GM12874 (cell line): ENCODE data around the gene ID4.
A peak's percentile ranks its signal among the peaks of the same experiment; 100 is the strongest.

Source experiments
- TF ChIP-seq, protein P1 (sequence below): IDR thresholded peaks from 2 replicates; pipeline ENCODE4 v1.5.1; 2011; ENCODE audit warnings: low read depth, mild to moderate bottlenecking, control low read depth, low read length, moderate library complexity; ENCODE audit not compliant: insufficient read depth

The ID4 gene

DNA sequence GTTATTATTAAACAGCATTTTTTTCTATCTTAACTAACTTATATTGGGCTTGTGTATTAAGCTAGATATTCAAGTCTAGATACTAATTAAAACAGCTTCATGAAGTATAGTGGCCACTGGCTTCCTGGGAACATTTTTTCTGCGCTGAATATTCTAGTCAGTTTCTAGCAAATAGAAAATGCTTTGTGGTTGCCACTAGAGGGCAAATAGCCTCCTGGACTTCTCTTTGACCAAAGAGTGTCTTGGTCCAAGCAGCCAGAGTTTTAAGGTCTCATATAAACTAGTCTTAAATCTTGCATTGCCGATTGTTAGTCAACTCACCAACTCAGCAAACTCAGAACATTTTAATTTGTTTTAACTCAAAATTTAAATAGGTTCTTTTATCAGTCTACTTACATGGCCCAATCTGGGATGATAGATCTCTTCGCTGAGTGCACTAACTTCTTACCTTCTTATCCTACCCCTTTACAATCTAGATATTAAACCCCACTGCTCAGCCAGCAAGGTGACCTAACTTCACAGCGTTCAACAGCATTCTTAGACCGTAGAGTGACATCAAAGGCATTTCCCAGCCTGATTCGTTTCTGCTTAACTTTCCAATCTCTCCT, 24.6 kb upstream of the ID4 start:
- TF ChIP-seq, protein P1, sequence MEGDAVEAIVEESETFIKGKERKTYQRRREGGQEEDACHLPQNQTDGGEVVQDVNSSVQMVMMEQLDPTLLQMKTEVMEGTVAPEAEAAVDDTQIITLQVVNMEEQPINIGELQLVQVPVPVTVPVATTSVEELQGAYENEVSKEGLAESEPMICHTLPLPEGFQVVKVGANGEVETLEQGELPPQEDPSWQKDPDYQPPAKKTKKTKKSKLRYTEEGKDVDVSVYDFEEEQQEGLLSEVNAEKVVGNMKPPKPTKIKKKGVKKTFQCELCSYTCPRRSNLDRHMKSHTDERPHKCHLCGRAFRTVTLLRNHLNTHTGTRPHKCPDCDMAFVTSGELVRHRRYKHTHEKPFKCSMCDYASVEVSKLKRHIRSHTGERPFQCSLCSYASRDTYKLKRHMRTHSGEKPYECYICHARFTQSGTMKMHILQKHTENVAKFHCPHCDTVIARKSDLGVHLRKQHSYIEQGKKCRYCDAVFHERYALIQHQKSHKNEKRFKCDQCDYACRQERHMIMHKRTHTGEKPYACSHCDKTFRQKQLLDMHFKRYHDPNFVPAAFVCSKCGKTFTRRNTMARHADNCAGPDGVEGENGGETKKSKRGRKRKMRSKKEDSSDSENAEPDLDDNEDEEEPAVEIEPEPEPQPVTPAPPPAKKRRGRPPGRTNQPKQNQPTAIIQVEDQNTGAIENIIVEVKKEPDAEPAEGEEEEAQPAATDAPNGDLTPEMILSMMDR, result peak; percentile 52; the same call in 1 of the 2 replicates

DNA sequence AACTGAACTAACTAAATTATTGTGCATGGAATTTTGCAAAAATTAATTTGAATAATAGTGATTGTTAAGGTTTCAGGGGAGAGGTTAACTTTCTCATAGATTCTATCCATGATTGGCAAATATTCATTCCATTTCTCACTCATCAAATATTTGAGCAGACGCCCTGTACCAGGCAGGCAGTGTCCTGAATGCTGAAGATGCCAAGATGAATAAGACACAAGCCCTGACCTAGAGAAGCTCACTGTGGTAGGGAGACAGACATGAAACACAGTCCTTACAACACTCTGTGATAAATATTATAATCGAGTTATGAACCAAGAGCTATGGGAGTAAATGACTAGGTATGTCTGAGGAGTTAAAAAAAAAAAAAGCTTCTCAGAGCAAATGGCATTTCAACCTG, 18.4 kb upstream of the ID4 start:
- TF ChIP-seq, protein P1, result no peak

DNA sequence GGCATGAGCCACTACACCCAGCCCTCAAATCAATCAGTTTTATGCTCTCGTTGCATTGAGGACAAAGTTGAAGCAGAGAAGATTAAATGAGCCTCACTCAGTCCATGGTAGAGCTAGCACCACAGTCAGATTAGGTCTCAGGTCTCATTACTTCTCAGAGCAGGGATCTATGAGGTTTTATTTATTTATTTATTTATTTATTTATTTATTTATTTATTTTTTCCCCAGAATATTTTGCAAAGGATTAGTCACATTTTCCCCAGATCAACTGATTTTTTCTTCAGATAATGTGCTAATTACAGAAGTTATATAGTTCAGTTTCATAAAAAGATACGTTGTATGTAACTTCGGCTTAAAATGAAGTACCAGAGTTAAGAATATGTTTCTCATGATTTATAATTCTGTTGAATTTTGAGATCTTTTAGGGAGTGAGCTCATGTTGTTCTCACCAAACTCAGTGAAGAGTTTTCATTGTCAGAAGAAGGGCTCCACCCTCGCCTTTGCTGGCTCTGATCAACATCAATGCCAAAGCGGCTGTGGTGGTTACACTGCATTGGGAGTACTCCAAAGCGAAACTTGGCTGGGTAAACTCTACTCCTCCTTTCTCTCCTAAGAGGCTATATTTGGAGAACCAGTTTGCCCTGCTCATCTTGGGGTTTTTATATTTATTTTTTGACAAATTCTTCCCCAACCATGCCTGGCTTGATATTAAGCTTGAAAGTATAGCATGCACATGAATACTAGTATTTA, 12.9 kb upstream of the ID4 start:
- TF ChIP-seq, protein P1, result no peak

DNA sequence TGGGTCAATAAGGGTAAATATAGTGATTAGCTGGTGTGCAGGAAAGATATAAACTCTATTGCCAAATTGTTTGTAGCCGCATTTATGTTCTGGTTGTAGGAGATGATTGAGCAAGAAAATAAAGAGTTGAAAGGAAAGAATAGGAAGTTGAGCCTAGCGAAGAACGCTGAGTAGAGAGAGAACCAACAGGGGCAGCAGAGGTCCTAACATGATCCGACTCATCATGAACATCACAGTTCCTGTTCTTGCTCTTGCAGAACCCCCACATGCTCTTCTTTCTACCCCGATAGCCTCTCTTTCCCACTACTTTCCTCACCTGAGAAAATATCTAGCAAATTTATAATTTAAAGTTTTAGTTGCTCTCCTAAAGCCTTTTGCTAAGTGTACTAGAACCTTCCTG, 9.9 kb upstream of the ID4 start:
- TF ChIP-seq, protein P1, result no peak

DNA sequence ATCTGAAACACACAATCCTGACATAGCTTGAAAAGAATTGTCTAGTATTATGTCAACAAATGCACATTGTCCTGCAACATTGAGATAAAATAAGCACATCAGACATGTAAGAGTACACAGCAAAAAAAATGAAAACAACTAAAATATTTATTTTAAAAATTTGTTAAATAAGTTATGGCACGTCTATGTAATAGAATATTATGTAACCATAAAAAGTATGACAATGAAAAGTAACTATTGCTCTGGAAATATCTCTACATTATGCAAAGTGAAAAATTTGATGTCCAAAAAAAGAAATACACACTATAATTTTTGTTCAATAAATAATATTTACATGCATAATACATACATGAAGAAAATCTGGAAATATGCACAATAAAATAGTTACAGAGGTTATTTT, 9.3 kb upstream of the ID4 start:
- TF ChIP-seq, protein P1, result no peak

DNA sequence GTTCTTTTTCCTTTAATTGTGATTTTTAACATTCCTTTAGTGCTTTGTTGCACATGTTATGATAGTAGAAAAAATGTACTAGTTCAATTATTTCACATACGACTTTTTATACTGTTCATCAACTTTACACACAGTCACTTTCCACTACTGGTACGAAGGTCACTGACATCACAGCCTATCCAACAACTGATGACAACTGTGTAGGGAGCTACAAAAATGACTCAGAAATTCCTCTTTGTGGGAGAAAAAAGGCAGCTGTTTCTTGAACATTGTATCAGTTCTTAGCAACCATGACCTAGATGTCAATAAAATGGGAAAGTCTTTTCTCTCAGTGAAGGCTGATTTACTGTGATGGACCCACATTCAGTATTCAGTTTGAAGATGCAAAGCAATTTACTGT, 7.0 kb upstream of the ID4 start:
- TF ChIP-seq, protein P1, result no peak

DNA sequence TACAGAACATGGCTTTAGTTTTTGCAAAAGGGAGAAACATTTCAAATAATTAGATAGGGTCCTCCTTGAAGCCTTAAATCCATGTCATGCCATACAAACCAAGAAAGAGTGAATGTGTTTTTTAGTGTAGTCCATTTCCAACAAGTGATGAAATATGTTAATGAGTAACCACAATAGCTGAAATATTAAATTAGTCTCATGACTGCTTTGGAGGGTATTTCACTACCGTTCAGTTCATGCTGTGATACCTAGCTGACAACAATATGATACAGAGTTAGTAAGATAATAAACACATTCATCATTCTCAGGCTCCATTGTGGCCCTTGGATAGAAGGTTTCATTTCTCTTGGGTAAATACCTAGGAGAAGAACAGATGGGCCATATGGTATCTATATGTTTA, 5.8 kb upstream of the ID4 start:
- TF ChIP-seq, protein P1, result no peak
